Mesodermal cell (in vitro differentiated cells): ENCODE results near the gene ALKBH7.
A peak's percentile ranks its signal among the peaks of the same experiment; 100 is the strongest.

Source experiments
- H3K27ac ChIP-seq: 2 replicates; pipeline ENCODE4 v1.7.0; 2013; ENCODE audit warnings: mild to moderate bottlenecking, low read depth, low read length, moderate library complexity; ENCODE audit not compliant: severe bottlenecking
- H3K36me3 ChIP-seq: 2 replicates; pipeline ENCODE4 v1.7.1; 2013; ENCODE audit warnings: mild to moderate bottlenecking, low read length, moderate library complexity; ENCODE audit not compliant: control insufficient read depth, insufficient read depth
- H3K4me1 ChIP-seq: one replicate; pipeline ENCODE4 v1.7.1; 2013; ENCODE audit warnings: mild to moderate bottlenecking, low read length; ENCODE audit not compliant: insufficient read depth, control insufficient read depth, poor library complexity, severe bottlenecking
- H3K4me3 ChIP-seq: 2 replicates; pipeline ENCODE4 v1.7.0; 2013; ENCODE audit warnings: low read length, control low read depth, mild to moderate bottlenecking; ENCODE audit not compliant: insufficient read depth, poor library complexity, severe bottlenecking; ENCODE audit errors: extremely low read depth
- H3K9me3 ChIP-seq: 2 replicates; pipeline ENCODE4 v1.7.1; 2013; ENCODE audit warnings: mild to moderate bottlenecking, low read length, moderate library complexity; ENCODE audit not compliant: control insufficient read depth
- whole genome bisulfite sequencing, 2 experiments: methylation state at CpG; one replicate each; pipeline ENCODE4 v1.1.5; 2013; ENCODE audit warnings: missing lambda C conversion rate in 2 of 2; ENCODE audit not compliant: insufficient coverage in 2 of 2; 5-methylcytosine and 5-hydroxymethylcytosine counted together

Gene ALKBH7

DNA sequence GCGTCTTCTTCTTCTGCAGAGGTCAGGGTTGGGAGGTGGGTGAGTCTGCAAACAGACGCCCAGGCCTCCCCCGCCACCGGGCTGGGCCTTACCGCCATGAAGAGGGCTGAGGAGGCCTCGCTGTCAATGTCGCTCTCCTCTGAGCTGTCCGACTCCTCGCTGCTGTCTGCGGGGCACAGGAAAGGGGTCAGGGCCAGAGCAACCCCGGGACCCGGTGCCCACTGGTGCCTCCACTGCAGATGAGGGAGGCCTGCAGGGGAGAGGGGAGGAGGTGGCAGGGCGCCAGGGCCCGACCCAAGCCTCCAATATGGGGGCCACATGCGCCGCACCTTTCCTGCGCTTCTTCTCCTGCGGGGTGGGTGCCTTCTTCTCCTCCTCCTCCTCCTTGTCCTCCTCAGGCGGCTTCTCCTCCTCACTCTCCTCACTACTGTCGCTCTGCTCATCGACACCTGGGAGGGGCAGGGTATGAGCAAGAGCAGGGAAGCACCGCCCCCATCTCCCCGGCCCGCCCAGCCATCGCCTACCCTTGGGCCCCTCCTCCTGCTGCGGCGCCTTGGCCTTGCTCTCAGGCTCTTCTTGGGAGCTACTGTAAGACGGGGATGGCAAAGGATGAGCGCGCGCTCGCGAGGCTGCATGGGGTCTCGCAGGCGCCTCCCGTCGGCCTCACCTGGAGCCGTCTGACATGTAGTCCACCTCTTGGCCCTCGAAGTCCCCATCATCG is 8.6 kb downstream of the ALKBH7 start:
- H3K27ac ChIP-seq: no peak overlapping the region
- H3K36me3 ChIP-seq: peaks cover 74% of the 10 kb centered on the region
- WGBS, 2 experiments: 96 to 98% methylated on average over 29 to 36 of the region's 40 CpGs
- no peak overlapping the region for H3K4me3 ChIP-seq
- H3K9me3 ChIP-seq: peaks cover 8% of the 10 kb centered on the region
- no peaks in the 10 kb centered on the region for H3K4me1 ChIP-seq

DNA sequence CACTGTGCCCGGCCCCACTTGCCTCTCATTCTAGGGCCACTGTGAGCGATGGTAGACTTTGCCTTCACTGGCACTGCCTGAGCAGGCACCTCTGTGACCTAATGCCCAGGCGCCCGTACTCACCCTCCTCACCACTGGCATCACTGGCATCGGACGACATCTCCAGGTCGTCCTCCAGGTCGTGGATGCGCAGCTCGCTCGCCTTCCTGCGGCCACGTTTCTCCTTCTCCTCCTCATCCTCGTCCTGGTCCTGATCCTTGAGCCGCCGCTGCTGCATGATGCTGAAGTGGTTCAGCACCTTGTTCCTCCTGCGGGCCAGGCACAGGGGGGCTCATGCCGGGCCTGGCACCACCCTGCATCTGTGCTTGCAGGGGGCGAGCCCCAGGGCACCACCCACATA is 10.6 kb downstream of the ALKBH7 start:
- H3K4me1 ChIP-seq: no peaks in the 10 kb centered on the region
- no peak overlapping the region for H3K4me3 ChIP-seq
- H3K27ac ChIP-seq: no peak overlapping the region
- H3K9me3 ChIP-seq: peaks cover 8% of the 10 kb centered on the region
- peaks cover 87% of the 10 kb centered on the region for H3K36me3 ChIP-seq
- WGBS, 2 experiments: 97 to 98% methylated on average over 15 to 17 of the region's 19 CpGs

GRCh38 chr19:6384381-6384780 is 11.8 kb downstream of the ALKBH7 start:
- H3K4me3 ChIP-seq: no peak overlapping the region
- WGBS, 2 experiments: 80 to 100% methylated on average over 3 of the region's 4 CpGs
- no peaks in the 10 kb centered on the region for H3K4me1 ChIP-seq
- H3K9me3 ChIP-seq: peaks cover 8% of the 10 kb centered on the region
- H3K27ac ChIP-seq: no peak overlapping the region
- peaks cover 91% of the 10 kb centered on the region for H3K36me3 ChIP-seq

DNA sequence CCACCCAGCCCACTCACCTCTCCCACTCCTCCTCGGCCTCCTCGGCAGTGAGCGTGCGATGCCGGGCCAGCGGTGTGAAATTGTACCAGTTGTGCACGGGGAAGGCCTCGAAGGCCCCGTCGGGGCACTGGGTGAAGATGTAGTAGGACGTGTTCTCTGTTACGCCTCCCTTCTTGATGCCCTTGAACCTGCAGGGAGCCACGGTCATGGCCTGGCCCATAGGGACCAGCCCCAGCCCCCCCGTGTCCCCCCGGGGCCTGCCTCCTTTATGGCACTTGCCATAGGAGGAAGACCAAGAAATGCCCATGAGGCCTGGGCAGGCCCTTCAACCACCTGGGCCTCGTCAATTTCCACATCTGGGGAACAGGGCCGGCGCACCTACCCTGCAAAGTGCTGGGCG is 14.8 kb downstream of the ALKBH7 start:
- Histone ChIP-seq H3K9me3 (no peaks in the 10 kb centered on the region), H3K36me3 (peaks cover 88% of the 10 kb centered on the region), H3K27ac (no peak overlapping the region), H3K4me1 (peaks cover 6% of the 10 kb centered on the region), H3K4me3 (no peak overlapping the region)
- WGBS, 2 experiments: 97 to 98% methylated on average over 14 to 19 of the region's 19 CpGs

DNA sequence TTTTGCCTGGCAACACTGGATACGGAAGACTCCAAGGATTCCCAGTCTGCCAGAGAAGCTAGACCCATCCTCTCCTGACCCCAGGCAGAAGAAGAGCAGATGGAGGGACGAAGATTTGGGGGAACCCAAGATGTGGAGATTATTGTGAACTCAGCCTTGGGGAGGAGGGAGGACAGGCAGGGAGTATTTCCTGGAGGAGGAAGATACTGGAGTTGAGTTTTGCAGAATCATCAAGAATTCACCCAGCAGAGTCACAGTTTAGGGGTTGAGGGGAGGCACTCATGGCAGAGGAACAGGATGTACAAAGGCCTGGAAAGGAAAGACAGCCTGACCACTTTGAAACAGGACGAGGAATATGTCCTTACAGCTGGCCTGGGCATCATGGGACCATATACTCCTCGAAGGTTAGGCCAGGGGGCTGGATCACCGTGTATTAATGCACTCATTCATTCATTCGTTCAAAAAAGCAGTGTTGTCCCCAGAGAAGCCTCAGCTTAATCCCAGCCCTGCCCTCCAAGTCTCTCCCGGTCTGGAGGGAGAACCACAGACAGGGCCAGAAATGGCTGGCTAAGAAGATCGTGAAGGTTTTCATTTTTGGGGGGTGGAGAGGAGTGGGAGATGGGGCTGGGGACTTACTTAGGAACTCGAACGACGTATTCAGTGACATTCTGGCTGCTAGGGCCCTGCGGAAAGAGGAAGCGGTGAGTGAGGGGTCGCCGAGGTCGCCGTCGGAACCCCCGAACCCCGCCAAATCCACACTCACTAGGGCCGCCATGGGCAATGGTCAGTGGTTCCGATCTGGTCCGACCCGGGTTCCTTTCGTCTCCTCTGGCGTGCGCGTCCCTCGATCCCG is 19.9 kb downstream of the ALKBH7 start:
- Histone ChIP-seq H3K4me1 (peaks cover 6% of the 10 kb centered on the region), H3K9me3 (no peaks in the 10 kb centered on the region), H3K4me3 (peak overlapping the region; percentile 88), H3K36me3 (peaks cover 43% of the 10 kb centered on the region), H3K27ac (peak overlapping the region; percentile 98)
- 1 to 7% methylated on average over 19 to 27 of the region's 30 CpGs for WGBS, 2 experiments

GRCh38 chr19:6393074-6393982 is 20.7 kb downstream of the ALKBH7 start, which contains the start of gene GTF2F1:
TSS of gene GTF2F1 (minus strand) at chr19:6393164. CDS start at chr19:6392995, 169 bp downstream.
- peak within 1 kb of the TSS; percentile 88 for H3K4me3 ChIP-seq
- 0 to 1% methylated on average over 51 to 60 of the region's 69 CpGs for WGBS, 2 experiments
- H3K27ac ChIP-seq: peak within 1 kb of the TSS; percentile 98
- H3K9me3 ChIP-seq: no peaks in the 10 kb centered on the region
- H3K4me1 ChIP-seq: peaks cover 6% of the 10 kb centered on the region
- H3K36me3 ChIP-seq: peaks cover 36% of the 10 kb centered on the region

DNA sequence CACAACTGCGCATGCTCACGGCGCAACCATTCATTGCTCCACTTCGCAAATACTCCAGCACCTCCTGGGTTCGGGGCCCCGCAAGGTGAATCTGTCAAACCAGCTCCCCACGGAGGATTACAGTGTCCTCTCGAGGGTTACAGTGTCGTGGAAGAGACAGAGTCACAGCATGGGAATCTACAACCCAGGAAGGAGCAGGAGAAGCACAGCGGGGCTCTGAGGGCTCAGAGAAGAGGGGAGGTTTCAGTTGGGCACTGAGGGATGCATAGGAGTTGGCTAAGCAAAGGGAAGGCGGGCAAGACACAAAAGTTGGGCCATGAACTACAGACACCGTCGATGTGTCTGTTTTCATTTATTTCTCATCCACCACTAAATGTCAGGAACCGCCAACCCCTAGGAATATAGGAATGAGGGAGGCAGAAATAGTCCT is 21.4 kb downstream of the ALKBH7 start:
- H3K27ac ChIP-seq: peak overlapping the region; percentile 98
- peak overlapping the region; percentile 88 for H3K4me3 ChIP-seq
- 4 to 8% methylated on average over 6 to 10 of the region's 14 CpGs for WGBS, 2 experiments
- no peaks in the 10 kb centered on the region for H3K9me3 ChIP-seq
- peaks cover 29% of the 10 kb centered on the region for H3K36me3 ChIP-seq
- peaks cover 6% of the 10 kb centered on the region for H3K4me1 ChIP-seq

DNA sequence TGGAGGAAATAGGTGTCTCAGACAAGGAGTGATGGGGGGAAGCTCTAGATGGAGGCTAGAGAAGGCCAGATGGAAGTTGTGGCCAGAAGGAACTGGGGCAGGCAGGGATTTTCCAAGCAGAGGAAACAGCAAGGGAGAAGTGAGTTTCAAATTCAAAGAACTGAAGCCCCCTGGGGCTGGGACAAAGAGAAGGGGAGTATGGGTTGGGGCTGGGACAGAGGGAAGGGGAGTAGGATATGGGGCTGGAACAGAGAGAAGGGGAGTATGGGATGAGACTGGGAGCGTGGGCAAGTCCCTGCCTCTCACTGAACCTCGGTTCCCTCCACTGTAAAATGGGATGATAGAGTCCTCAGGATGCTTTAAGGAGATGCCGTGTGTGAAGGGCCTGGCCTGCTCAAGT is 22.2 kb downstream of the ALKBH7 start:
- Histone ChIP-seq H3K9me3 (no peaks in the 10 kb centered on the region), H3K4me1 (peaks cover 6% of the 10 kb centered on the region), H3K4me3 (no peak overlapping the region), H3K36me3 (peaks cover 21% of the 10 kb centered on the region), H3K27ac (no peak overlapping the region)
- WGBS, 2 experiments: 82 to 85% methylated on average over 3 of the region's 3 CpGs

- Histone ChIP-seq H3K36me3 (peaks cover 8% of the 10 kb centered on the region), H3K4me3 (no peak overlapping the region), H3K9me3 (no peaks in the 10 kb centered on the region), H3K4me1 (peaks cover 6% of the 10 kb centered on the region), H3K27ac (no peak overlapping the region)
- 95 to 99% methylated on average over 12 of the region's 12 CpGs for WGBS, 2 experiments
These were observed 23.7 kb downstream of the ALKBH7 start for GRCh38 chr19:6396305-6396704.
